HepG2 (cell line): ENCODE data around the gene SEMA3F. TPM values are rescaled to one million over a fixed set of nuclear protein-coding genes. Genes with fewer than 3 reads are reported as not detected.
A peak's percentile ranks its signal among the peaks of the same experiment; 100 is the strongest.

Source experiments
- CAMTA2 ChIP-seq: sonication (generic); formaldehyde crosslinking; IDR thresholded peaks from 2 replicates; pipeline ENCODE4 v1.4.0; 2020; ENCODE audit warnings: mild to moderate bottlenecking, missing genetic modification reagents, borderline replicate concordance
- CBFB ChIP-seq: sonication (generic); formaldehyde crosslinking; IDR thresholded peaks from 2 replicates; pipeline ENCODE4 v1.4.0; 2020; ENCODE audit warnings: missing genetic modification reagents
- CHD2 ChIP-seq: IDR thresholded peaks from 2 replicates; pipeline ENCODE4 v1.6.1; 2011; ENCODE audit warnings: low read depth, low read length, improper control_type of control experiment
- EP300 ChIP-seq, 3 experiments: sonication (generic) in 1 of 3; formaldehyde crosslinking in 1 of 3; IDR thresholded peaks; 2 replicates each; pipeline versions ENCODE4 v1.5.1 to v1.6.1; 2011 to 2020; ENCODE audit warnings: low read depth in 2 of 3, low read length in 2 of 3, borderline replicate concordance in 1 of 3, improper control_type of control experiment in 1 of 3, mild to moderate bottlenecking in 1 of 3, missing genetic modification reagents in 1 of 3, moderate library complexity in 1 of 3
- ETV5 ChIP-seq: IDR thresholded peaks from 2 replicates; pipeline ENCODE4 v1.6.1; 2018; ENCODE audit warnings: missing biosample characterization, missing genetic modification reagents, inconsistent platforms, borderline replicate concordance
- FOXA1 ChIP-seq, 2 experiments: fragments of 450-650 bp in 1 of 2; sonication (generic) in 1 of 2; formaldehyde crosslinking in 1 of 2; IDR thresholded peaks; 2 replicates each; pipeline versions ENCODE4 v1.4.0 to v1.6.1; 2016 to 2020; ENCODE audit warnings: missing genetic modification reagents in 1 of 2
- HDAC6 ChIP-seq: fragments of 200-600 bp; sonication (generic); IDR thresholded peaks from 2 replicates; pipeline ENCODE4 v1.7.0; 2017; ENCODE audit warnings: mild to moderate bottlenecking, antibody characterized with exemption, low read length, low read depth
- KDM5B ChIP-seq: sonication (generic); formaldehyde crosslinking; IDR thresholded peaks from 2 replicates; pipeline ENCODE4 v1.4.0; 2020; ENCODE audit warnings: missing genetic modification reagents, mild to moderate bottlenecking, borderline replicate concordance
- POLR2G ChIP-seq: fragments of 200-400 bp; formaldehyde crosslinking; IDR thresholded peaks from 2 replicates; pipeline ENCODE4 v1.6.1; 2018; ENCODE audit warnings: mild to moderate bottlenecking, low read depth, low read length, moderate library complexity
- PPARG ChIP-seq: conservative IDR thresholded peaks from 2 replicates; pipeline ENCODE4 v1.6.1; 2016; ENCODE audit warnings: missing biosample characterization, missing genetic modification reagents
- RARA ChIP-seq: IDR thresholded peaks from 2 replicates; pipeline ENCODE4 v1.6.1; 2016; ENCODE audit warnings: missing genetic modification reagents, missing compliant biosample characterization
- ZNF431 ChIP-seq: sonication (generic); formaldehyde crosslinking; IDR thresholded peaks from 2 replicates; pipeline ENCODE4 v1.9.0; 2022; ENCODE audit warnings: missing genetic modification reagents, low read depth, mild to moderate bottlenecking, borderline replicate concordance
- ZNF557 ChIP-seq: sonication (generic); formaldehyde crosslinking; IDR thresholded peaks from 2 replicates; pipeline ENCODE4 v1.4.0; 2020; ENCODE audit warnings: missing genetic modification reagents
- polyA plus RNA-seq, 8 experiments: library from polyadenylated mRNA; depleted of rRNA in 3 of 8; stranded (reverse) in 7 of 8; unstranded in 1 of 8; fragments of >200 nt; fragmentation: Illumina TruSeq in 4 of 8; extraction: Trizol in 4 of 8; gene quantifications; 2 replicates each; pipeline versions ENCODE4 v1.2.1 to v1.2.3, GENCODE V29; 2011 to 2016; ENCODE audit warnings: low read depth in 4 of 8, missing spikeins in 1 of 8, mixed read lengths in 1 of 8; ENCODE audit not compliant: insufficient read depth in 1 of 8
- total RNA-seq, 5 experiments: library from RNA; depleted of rRNA; stranded (reverse); fragments of >200 nt; fragmentation: Illumina TruSeq; extraction: Trizol; gene quantifications; 2 replicates each; pipeline ENCODE4 v1.2.3, GENCODE V29; 2016; ENCODE audit warnings: low read depth in 1 of 5
- TF ChIP-seq, protein P1 (sequence below): sonication (generic); formaldehyde crosslinking; conservative IDR thresholded peaks from 2 replicates; pipeline ENCODE4 v1.8.0; 2022; ENCODE audit warnings: mild to moderate bottlenecking, moderate library complexity, missing genetic modification reagents
- TF ChIP-seq, protein P2 (sequence below): sonication (generic); formaldehyde crosslinking; IDR thresholded peaks from 2 replicates; pipeline ENCODE4 v1.4.0; 2020; ENCODE audit warnings: mild to moderate bottlenecking, missing genetic modification reagents
- TF ChIP-seq, protein P3 (sequence below): sonication (generic); formaldehyde crosslinking; conservative IDR thresholded peaks from 2 replicates; pipeline ENCODE4 v1.4.0; 2020; ENCODE audit warnings: missing genetic modification reagents
- TF ChIP-seq, protein P4 (sequence below): sonication (generic); formaldehyde crosslinking; IDR thresholded peaks from 2 replicates; pipeline ENCODE4 v1.8.1; 2022; ENCODE audit warnings: mild to moderate bottlenecking, missing genetic modification reagents

SEMA3F gene
- total and polyA plus RNA-seq, 2 of the 13 experiments (the other 11 are each of a cell fraction or from before 2014, with no cell fraction given), result 7.6 to 17.2 TPM

DNA sequence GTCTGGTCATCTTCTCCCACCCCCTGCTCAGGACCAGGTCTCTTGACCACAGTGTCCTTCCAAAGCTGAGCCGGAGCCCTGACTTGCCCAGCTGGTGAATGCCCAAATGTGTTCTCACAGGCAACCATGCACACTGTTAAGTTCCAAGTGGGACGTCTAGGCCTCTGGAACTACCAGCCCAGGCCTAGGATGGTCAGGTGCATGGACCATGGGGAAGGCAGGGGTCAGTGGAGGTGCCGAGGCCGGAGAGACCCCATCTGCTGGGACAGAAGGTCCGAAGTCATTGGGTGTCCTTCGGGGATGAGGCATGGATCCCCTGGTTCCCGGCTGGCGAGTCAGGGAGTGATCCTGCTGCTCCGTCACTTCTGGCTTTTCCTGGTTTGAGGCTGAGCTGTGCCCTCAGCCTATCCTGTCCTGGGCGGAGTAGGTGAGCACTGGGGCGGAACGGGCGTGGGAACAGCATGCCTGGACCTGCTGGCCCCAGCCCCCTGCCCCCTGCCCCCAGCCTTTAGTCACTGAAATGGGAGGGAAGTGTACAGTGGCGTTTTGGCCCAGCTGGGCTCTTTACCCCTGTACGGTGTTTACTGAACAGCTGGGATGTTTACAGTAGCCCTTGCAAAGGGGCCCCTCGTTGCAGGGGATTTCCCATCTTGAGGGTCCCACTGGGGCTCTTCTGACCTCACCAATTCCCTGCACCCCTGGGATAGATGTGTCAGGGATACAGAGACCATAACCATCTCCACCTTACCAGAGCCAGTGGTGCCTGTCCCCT, 12.1 kb downstream of the SEMA3F start (continued):
- TF ChIP-seq, protein P1, sequence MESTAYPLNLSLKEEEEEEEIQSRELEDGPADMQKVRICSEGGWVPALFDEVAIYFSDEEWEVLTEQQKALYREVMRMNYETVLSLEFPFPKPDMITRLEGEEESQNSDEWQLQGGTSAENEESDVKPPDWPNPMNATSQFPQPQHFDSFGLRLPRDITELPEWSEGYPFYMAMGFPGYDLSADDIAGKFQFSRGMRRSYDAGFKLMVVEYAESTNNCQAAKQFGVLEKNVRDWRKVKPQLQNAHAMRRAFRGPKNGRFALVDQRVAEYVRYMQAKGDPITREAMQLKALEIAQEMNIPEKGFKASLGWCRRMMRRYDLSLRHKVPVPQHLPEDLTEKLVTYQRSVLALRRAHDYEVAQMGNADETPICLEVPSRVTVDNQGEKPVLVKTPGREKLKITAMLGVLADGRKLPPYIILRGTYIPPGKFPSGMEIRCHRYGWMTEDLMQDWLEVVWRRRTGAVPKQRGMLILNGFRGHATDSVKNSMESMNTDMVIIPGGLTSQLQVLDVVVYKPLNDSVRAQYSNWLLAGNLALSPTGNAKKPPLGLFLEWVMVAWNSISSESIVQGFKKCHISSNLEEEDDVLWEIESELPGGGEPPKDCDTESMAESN, result peak; percentile 21; the same call in 1 of the 2 replicates
- no peak for TF ChIP-seq CAMTA2
- TF ChIP-seq RARA (CRISPR knock-in tag), result peak; percentile 64
- TF ChIP-seq, protein P2, sequence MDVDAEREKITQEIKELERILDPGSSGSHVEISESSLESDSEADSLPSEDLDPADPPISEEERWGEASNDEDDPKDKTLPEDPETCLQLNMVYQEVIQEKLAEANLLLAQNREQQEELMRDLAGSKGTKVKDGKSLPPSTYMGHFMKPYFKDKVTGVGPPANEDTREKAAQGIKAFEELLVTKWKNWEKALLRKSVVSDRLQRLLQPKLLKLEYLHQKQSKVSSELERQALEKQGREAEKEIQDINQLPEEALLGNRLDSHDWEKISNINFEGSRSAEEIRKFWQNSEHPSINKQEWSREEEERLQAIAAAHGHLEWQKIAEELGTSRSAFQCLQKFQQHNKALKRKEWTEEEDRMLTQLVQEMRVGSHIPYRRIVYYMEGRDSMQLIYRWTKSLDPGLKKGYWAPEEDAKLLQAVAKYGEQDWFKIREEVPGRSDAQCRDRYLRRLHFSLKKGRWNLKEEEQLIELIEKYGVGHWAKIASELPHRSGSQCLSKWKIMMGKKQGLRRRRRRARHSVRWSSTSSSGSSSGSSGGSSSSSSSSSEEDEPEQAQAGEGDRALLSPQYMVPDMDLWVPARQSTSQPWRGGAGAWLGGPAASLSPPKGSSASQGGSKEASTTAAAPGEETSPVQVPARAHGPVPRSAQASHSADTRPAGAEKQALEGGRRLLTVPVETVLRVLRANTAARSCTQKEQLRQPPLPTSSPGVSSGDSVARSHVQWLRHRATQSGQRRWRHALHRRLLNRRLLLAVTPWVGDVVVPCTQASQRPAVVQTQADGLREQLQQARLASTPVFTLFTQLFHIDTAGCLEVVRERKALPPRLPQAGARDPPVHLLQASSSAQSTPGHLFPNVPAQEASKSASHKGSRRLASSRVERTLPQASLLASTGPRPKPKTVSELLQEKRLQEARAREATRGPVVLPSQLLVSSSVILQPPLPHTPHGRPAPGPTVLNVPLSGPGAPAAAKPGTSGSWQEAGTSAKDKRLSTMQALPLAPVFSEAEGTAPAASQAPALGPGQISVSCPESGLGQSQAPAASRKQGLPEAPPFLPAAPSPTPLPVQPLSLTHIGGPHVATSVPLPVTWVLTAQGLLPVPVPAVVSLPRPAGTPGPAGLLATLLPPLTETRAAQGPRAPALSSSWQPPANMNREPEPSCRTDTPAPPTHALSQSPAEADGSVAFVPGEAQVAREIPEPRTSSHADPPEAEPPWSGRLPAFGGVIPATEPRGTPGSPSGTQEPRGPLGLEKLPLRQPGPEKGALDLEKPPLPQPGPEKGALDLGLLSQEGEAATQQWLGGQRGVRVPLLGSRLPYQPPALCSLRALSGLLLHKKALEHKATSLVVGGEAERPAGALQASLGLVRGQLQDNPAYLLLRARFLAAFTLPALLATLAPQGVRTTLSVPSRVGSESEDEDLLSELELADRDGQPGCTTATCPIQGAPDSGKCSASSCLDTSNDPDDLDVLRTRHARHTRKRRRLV, result no peak
- peak; percentile 26; the same call in 1 of the 2 replicates for TF ChIP-seq FOXA1 (IDR thresholded peaks at IDR 0.05)
- peak; percentile 67 for TF ChIP-seq FOXA1 (CRISPR knock-in tag; IDR thresholded peaks at IDR 0.05)
- no peak for TF ChIP-seq HDAC6
- TF ChIP-seq POLR2G, result 0 out of 2 replicates have a peak, but pooled peaks have one; percentile 25
- TF ChIP-seq EP300 (IDR thresholded peaks at IDR 0.05; ENCODE audit: low read depth in 2 of 2, low read length in 2 of 2), result peak in 1 of 2 experiments; percentile 53; a peak in 1 of 4 replicates
- TF ChIP-seq EP300 (CRISPR knock-in tag; IDR thresholded peaks at IDR 0.05; ENCODE audit: borderline replicate concordance), result no peak
- no peak; the same call in 1 of the 2 replicates for TF ChIP-seq KDM5B (CRISPR knock-in tag)
- peak; percentile 19; the same call in 1 of the 2 replicates for TF ChIP-seq ETV5 (CRISPR knock-in tag)
- TF ChIP-seq CHD2, result no peak
- TF ChIP-seq, protein P3, sequence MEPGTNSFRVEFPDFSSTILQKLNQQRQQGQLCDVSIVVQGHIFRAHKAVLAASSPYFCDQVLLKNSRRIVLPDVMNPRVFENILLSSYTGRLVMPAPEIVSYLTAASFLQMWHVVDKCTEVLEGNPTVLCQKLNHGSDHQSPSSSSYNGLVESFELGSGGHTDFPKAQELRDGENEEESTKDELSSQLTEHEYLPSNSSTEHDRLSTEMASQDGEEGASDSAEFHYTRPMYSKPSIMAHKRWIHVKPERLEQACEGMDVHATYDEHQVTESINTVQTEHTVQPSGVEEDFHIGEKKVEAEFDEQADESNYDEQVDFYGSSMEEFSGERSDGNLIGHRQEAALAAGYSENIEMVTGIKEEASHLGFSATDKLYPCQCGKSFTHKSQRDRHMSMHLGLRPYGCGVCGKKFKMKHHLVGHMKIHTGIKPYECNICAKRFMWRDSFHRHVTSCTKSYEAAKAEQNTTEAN (CRISPR knock-in tag), result no peak
- no peak for TF ChIP-seq ZNF557 (CRISPR knock-in tag)
- 0 out of 2 replicates have a peak, but pooled peaks have one; percentile 18 for TF ChIP-seq PPARG (CRISPR knock-in tag)
- TF ChIP-seq CBFB (CRISPR knock-in tag), result no peak
- no peak for TF ChIP-seq ZNF431 (CRISPR knock-in tag)
- TF ChIP-seq, protein P4, sequence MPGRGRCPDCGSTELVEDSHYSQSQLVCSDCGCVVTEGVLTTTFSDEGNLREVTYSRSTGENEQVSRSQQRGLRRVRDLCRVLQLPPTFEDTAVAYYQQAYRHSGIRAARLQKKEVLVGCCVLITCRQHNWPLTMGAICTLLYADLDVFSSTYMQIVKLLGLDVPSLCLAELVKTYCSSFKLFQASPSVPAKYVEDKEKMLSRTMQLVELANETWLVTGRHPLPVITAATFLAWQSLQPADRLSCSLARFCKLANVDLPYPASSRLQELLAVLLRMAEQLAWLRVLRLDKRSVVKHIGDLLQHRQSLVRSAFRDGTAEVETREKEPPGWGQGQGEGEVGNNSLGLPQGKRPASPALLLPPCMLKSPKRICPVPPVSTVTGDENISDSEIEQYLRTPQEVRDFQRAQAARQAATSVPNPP (CRISPR knock-in tag), result no peak
